GM12878 (cell line): ENCODE results near the gene STX1B. TPM values are rescaled to one million over a fixed set of nuclear protein-coding genes. Genes with fewer than 3 reads are reported as not detected.

Source experiments
- ATAC-seq: fragments of 200-7000 bp; cut with Tn5 transposase; 3 replicates; pipeline ENCODE4 v1.9.1; 2020; ENCODE audit warnings: mild to moderate bottlenecking, moderate library complexity
- BruUV-seq: library from RNA; stranded (reverse); fragments of 400-500 nt; replicated peaks from 2 replicates; lab custom pipeline; 2021; lab: Mats Ljungman, UMichigan
- CTCF ChIA-PET: fragments of 300-600 bp; sonication (Branson Sonifier 250); formaldehyde crosslinking; extraction: SDS; loops from one replicate; lab custom pipeline; 2021; ENCODE audit warnings: inconsistent platforms; lab: Yijun Ruan, JAX
- POLR2A ChIA-PET: fragments of 350-600 bp; formaldehyde crosslinking; extraction: SDS; loops from one replicate; lab custom pipeline; 2021; ENCODE audit warnings: inconsistent platforms; lab: Charles Lee
- RAD21 ChIA-PET: fragments of 300-600 bp; sonication (Branson Sonifier 250); formaldehyde crosslinking; loops from one replicate; lab custom pipeline; 2023; ENCODE audit warnings: antibody characterized with exemption; ENCODE audit not compliant: unreplicated experiment; lab: Charles Lee
- SMC1A ChIA-PET: fragments of 300-600 bp; sonication (Branson Sonifier 250); formaldehyde crosslinking; loops from one replicate; lab custom pipeline; 2023; ENCODE audit not compliant: unreplicated experiment, uncharacterized antibody; lab: Charles Lee
- DNase-seq: peaks from one replicate; pipeline ENCODE4 v3.0.0-alpha.2; 2011; ENCODE audit warnings: low read depth, low spot score
- FAIRE-seq: peaks from 3 replicates; lab custom pipeline; 2011; peaks lifted over from hg19 to GRCh38; lab: Jason Lieb, UNC
- H2AFZ ChIP-seq: 2 replicates; pipeline ENCODE4 v1.6.0; 2011; ENCODE audit warnings: low read depth, low read length, control low read depth; ENCODE audit not compliant: control insufficient read depth
- H3K27ac ChIP-seq: 2 replicates; pipeline ENCODE4 v1.5.1; 2011; ENCODE audit warnings: control low read depth; ENCODE audit not compliant: control insufficient read depth, insufficient read depth
- H3K27me3 ChIP-seq, 2 experiments: replicated peaks in 1 of 2; 2 replicates each; pipeline versions ENCODE4 v1.6.0 to v1.6.1; 2011; ENCODE audit warnings: low read length in 1 of 2; ENCODE audit not compliant: control insufficient read depth in 2 of 2, insufficient read depth in 2 of 2
- H3K36me3 ChIP-seq, 2 experiments: 2 replicates each; pipeline ENCODE4 v1.5.1; 2011; ENCODE audit warnings: low read length in 1 of 2; ENCODE audit not compliant: control insufficient read depth in 2 of 2, insufficient read depth in 2 of 2
- H3K4me1 ChIP-seq: 2 replicates; pipeline ENCODE4 v1.6.1; 2011; ENCODE audit warnings: mild to moderate bottlenecking, low read length, moderate library complexity, mixed read lengths; ENCODE audit not compliant: control insufficient read depth, insufficient read depth
- H3K4me2 ChIP-seq: 2 replicates; pipeline ENCODE4 v1.6.0; 2011; ENCODE audit warnings: control low read depth; ENCODE audit not compliant: control insufficient read depth, insufficient read depth
- H3K4me3 ChIP-seq: fragments of 200-600 bp; sonication (generic); 2 replicates; pipeline ENCODE4 v1.5.1; 2016
- H3K79me2 ChIP-seq: 2 replicates; pipeline ENCODE4 v1.6.0; 2011; ENCODE audit warnings: low read length; ENCODE audit not compliant: control insufficient read depth, insufficient read depth
- H3K9ac ChIP-seq: 2 replicates; pipeline ENCODE4 v1.8.0; 2011; ENCODE audit warnings: low read length, control low read depth, mixed read lengths; ENCODE audit not compliant: control insufficient read depth, insufficient read depth
- H3K9me3 ChIP-seq: replicated peaks from 3 replicates; pipeline ENCODE4 v1.5.1; 2011; ENCODE audit warnings: mild to moderate bottlenecking, low read length; ENCODE audit not compliant: control insufficient read depth, insufficient read depth
- H4K20me1 ChIP-seq: 2 replicates; pipeline ENCODE4 v1.6.0; 2011; ENCODE audit not compliant: control insufficient read depth, insufficient read depth
- ASH2L ChIP-seq: fragments of 300-600, 200-600 bp; sonication (generic); IDR thresholded peaks from 2 replicates; pipeline ENCODE4 v1.6.1; 2017; ENCODE audit warnings: low read depth, mild to moderate bottlenecking, borderline replicate concordance
- IKZF1 ChIP-seq: fragments of 450-650 bp; conservative IDR thresholded peaks from 2 replicates; pipeline ENCODE4 v1.6.1; 2017; ENCODE audit warnings: antibody characterized with exemption, mild to moderate bottlenecking
- JUND ChIP-seq: IDR thresholded peaks from 2 replicates; pipeline ENCODE4 v1.6.1; 2012; ENCODE audit warnings: low read depth, mild to moderate bottlenecking, low read length, improper control_type of control experiment, moderate library complexity
- MYC ChIP-seq: IDR thresholded peaks from 2 replicates; pipeline ENCODE4 v1.6.1; 2011; ENCODE audit warnings: mild to moderate bottlenecking, low read length, moderate library complexity, inconsistent platforms; ENCODE audit not compliant: insufficient read depth, insufficient replicate concordance, insufficient read length, severe bottlenecking
- POLR2A ChIP-seq: IDR thresholded peaks from 2 replicates; pipeline ENCODE4 v1.6.1; 2011; ENCODE audit warnings: low read depth, mild to moderate bottlenecking, low read length
- POU2F2 ChIP-seq: IDR thresholded peaks from 3 replicates; pipeline ENCODE4 v1.6.1; 2011; ENCODE audit warnings: low read depth, mild to moderate bottlenecking, low read length, borderline replicate concordance
- RELA ChIP-seq: fragments of 450-650 bp; IDR thresholded peaks from 2 replicates; pipeline ENCODE4 v1.8.0; 2014; ENCODE audit warnings: borderline replicate concordance; ENCODE audit not compliant: partially characterized antibody
- SMC3 ChIP-seq: IDR thresholded peaks from 2 replicates; pipeline ENCODE4 v1.6.1; 2011; ENCODE audit warnings: low read length, improper control_type of control experiment, borderline replicate concordance
- WGBS: methylation state at CpG from one replicate; pipeline ENCODE4 v1.1.6; 2016; ENCODE audit warnings: low lambda C conversion rate; ENCODE audit not compliant: insufficient replicate concordance, insufficient coverage; ENCODE audit errors: missing lambda C conversion rate; 5-methylcytosine and 5-hydroxymethylcytosine counted together
- in situ Hi-C: fragments of 300-500 bp; cut with MboI; formaldehyde crosslinking; loops from 9 replicates; pipeline ENCODE4 v1.14.3; 2018; ENCODE audit warnings: mixed read lengths
- intact Hi-C: fragments of 100-400 bp; cut with micrococcal nuclease; formaldehyde crosslinking; loops from one replicate; pipeline ENCODE4 v1.14.2; 2022; ENCODE audit not compliant: unreplicated experiment
- polyA plus RNA-seq, 11 experiments: library from polyadenylated mRNA; depleted of rRNA in 4 of 11; unstranded in 6 of 11; stranded (reverse) in 5 of 11; fragments of >200 nt; fragmentation: Nextera tagmentation in 4 of 11; fragmentation: Illumina TruSeq in 1 of 11; extraction: Ambion mirVana in 4 of 11; extraction: Trizol in 1 of 11; gene quantifications; 1 replicate in 1 of 11; 2 replicates in 10 of 11; pipeline versions ENCODE4 v1.2.1 to v1.2.3, GENCODE V29; 2011 to 2016; ENCODE audit warnings: inconsistent platforms in 2 of 11, missing spikeins in 2 of 11, low read depth in 1 of 11
- total RNA-seq, 4 experiments: library from RNA; depleted of rRNA in 3 of 4; stranded (reverse); fragments of >200 nt in 3 of 4; fragmentation: Illumina TruSeq in 1 of 4; extraction: Trizol in 1 of 4; gene quantifications; 2 replicates each; pipeline versions ENCODE4 v1.2.1 to v1.2.3, GENCODE V29; 2013 to 2021

Gene STX1B
- total and polyA plus RNA-seq, 10 of the 15 experiments (the other 5 are each of a cell fraction or from before 2014, with no cell fraction given), result 0.22 to 2.5 (median 1.1) TPM

DNA sequence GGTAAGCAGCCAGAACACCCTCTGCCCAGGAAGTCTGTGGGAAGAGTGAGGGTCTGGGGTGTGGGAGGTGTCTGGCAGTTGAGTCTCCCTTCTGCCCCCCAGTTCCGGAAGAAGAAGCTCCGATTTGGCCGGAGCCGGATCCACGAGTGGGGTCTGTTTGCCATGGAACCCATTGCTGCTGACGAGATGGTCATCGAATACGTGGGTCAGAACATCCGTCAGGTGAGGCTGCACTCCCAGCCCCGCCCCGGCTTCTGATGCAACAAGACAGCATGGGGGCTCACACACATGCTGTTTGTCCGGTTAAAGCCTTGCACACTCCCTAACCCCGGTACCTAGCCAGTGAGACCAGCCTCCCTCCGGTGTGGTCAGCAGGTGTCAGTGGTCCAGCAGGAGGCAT, 29.5 kb downstream of the STX1B start (continued):
- TF ChIP-seq JUND, result no peak

DNA sequence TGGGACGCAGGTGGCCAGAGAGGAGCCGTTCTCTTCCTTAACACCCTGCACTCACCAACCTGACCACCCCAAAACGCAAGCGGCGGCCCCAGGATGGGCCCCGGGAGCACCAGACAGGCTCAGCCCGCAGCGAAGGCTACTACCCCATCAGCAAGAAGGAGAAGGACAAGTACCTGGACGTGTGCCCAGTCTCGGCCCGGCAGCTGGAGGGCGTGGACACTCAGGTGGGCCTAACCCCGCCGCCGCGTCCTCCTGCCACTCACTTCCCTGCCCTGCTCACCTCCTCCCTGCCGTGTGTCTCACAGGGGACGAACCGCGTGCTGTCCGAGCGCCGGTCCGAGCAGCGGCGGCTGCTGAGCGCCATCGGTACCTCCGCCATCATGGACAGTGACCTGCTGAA, 30.0 kb downstream of the STX1B start:
- in situ Hi-C loops (loop anchor here (25.0 kb wide), 1 partner anchor 457 kb away; the partner anchor contains the start of genes COX6A2 and ZNF843), intact Hi-C loops (no loop called here)
- Histone ChIP-seq H3K27ac (no peak overlapping the region), H3K4me2 (no peak overlapping the region), H3K27me3 (no peaks in the 10 kb centered on the region), H3K4me3 (no peak overlapping the region), H3K9me3 (no peaks in the 10 kb centered on the region), H4K20me1 (no peaks in the 10 kb centered on the region), H3K79me2 (no peaks in the 10 kb centered on the region), H2AFZ (no peak overlapping the region), H3K4me1 (no peaks in the 10 kb centered on the region), H3K9ac (no peak overlapping the region), H3K36me3 (peaks cover 5 to 36% of the 10 kb centered on the region in 2 experiments)
- FAIRE-seq (no peak), DNase-seq (no peak), ATAC-seq (no peak)
- ChIA-PET SMC1A (no interaction called here), RAD21 (interaction anchor here (0.6 kb wide), 1 partner anchor 43 kb away, joined by 3 read pairs; no protein-coding TSS in a partner anchor), POLR2A (no interaction called here), CTCF (no interaction called here)
- over 99% methylated on average over 17 of the region's 29 CpGs for WGBS
- BruUV-seq, result TSS peak; percentile 38
- TF ChIP-seq ASH2L (no peak), POLR2A (0 out of 2 replicates have a peak, but pooled peaks have one; percentile 22)

DNA sequence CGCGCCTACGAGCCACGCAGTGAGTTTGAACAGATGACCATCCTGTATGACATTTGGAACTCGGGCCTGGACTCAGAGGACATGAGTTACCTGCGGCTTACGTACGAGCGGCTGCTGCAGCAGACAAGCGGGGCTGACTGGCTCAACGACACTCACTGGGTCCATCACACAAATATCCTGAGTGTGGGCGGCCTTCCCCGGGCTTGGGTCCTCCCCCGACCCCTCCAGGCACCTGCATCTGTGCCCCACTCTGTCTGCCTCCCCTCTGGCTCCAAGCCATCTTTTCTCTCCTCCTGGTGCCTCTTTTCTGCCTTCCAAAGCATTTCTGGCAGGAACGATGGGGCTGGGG, 30.4 kb downstream of the STX1B start:
- TF ChIP-seq POU2F2 (no peak), SMC3 (no peak), IKZF1 (no peak), MYC (no peak), RELA (no peak)
- CTCF ChIA-PET, result no interaction called here
- no peak for FAIRE-seq

More for the DNA sequence above, 30.4 kb downstream of the STX1B start:
- ChIA-PET RAD21 (no interaction called here), SMC1A (no interaction called here), POLR2A (no interaction called here)
- Histone ChIP-seq H3K4me1 (no peaks in the 10 kb centered on the region), H3K9me3 (no peaks in the 10 kb centered on the region), H3K27ac (no peak overlapping the region), H3K27me3 (no peaks in the 10 kb centered on the region), H3K4me3 (no peak overlapping the region), H3K9ac (no peak overlapping the region), H3K79me2 (no peaks in the 10 kb centered on the region), H3K4me2 (no peak overlapping the region), H4K20me1 (no peaks in the 10 kb centered on the region), H2AFZ (no peak overlapping the region), H3K36me3 (peaks cover 5 to 35% of the 10 kb centered on the region in 2 experiments; a peak in 3 of 4 replicates)
- DNase-seq (no peak), ATAC-seq (no peak)
- 98% methylated on average over 15 of the region's 15 CpGs for WGBS
- in situ Hi-C loops, result loop anchor here (25.0 kb wide), 1 partner anchor 457 kb away; the partner anchor contains the start of genes COX6A2 and ZNF843
- intact Hi-C loops, result no loop called here
- no TSS peak for BruUV-seq
